Skeletal muscle satellite cell (primary cell): ENCODE measurements around the gene CLNK.
A peak's percentile ranks its signal among the peaks of the same experiment; 100 is the strongest.
"Not testable (repeated sequence)": the region's sequence is repeated elsewhere in the genome, so short reads cannot be mapped to it uniquely, and the experiment has no call there.

Experiments used
- H3K27me3 ChIP-seq: 2 replicates; pipeline ENCODE4 v1.7.0; 2013; ENCODE audit warnings: low read length; ENCODE audit not compliant: control insufficient read depth, insufficient read depth
- H3K36me3 ChIP-seq: 2 replicates; pipeline ENCODE4 v1.7.0; 2013; ENCODE audit warnings: mild to moderate bottlenecking, control low read depth, low read length; ENCODE audit not compliant: insufficient read depth
- H3K4me1 ChIP-seq: 2 replicates; pipeline ENCODE4 v1.7.0; 2013; ENCODE audit warnings: low read length; ENCODE audit not compliant: control insufficient read depth, insufficient read depth
- H3K4me2 ChIP-seq: 2 replicates; pipeline ENCODE4 v1.7.0; 2013; ENCODE audit warnings: mild to moderate bottlenecking, low read length
- H3K4me3 ChIP-seq: 2 replicates; pipeline ENCODE4 v1.7.0; 2013; ENCODE audit warnings: low read length
- H3K9ac ChIP-seq: 2 replicates; pipeline ENCODE4 v1.7.0; 2013; ENCODE audit warnings: mild to moderate bottlenecking, low read depth, low read length, moderate library complexity
- H3K9me3 ChIP-seq: replicated peaks from 2 replicates; pipeline ENCODE4 v1.7.0; 2013; ENCODE audit warnings: mild to moderate bottlenecking, control low read depth, low read length

CLNK gene

GRCh38 chr4:10587296-10587695 is 97.3 kb downstream of the CLNK start:
- H3K27me3 ChIP-seq = no peaks in the 10 kb centered on the region
- H3K36me3 ChIP-seq = no peaks in the 10 kb centered on the region
- no peaks in the 10 kb centered on the region for H3K9me3 ChIP-seq
- H3K4me1 ChIP-seq = peaks cover 21% of the 10 kb centered on the region
- no peak overlapping the region for H3K4me2 ChIP-seq
- H3K9ac ChIP-seq = no peak overlapping the region
- no peak overlapping the region for H3K4me3 ChIP-seq

- no peaks in the 10 kb centered on the region for H3K9me3 ChIP-seq
- H3K4me1 ChIP-seq = peaks cover 8% of the 10 kb centered on the region
- peaks cover 1% of the 10 kb centered on the region for H3K27me3 ChIP-seq
- H3K9ac ChIP-seq = no peak overlapping the region
- H3K4me2 ChIP-seq = peak overlapping the region; percentile 71
- no peaks in the 10 kb centered on the region for H3K36me3 ChIP-seq
- H3K4me3 ChIP-seq = peak overlapping the region; percentile 50
Observed at GRCh38 chr4:10584042-10584441, 100.5 kb downstream of the CLNK start.

GRCh38 chr4:10582951-10583350 is 101.6 kb downstream of the CLNK start:
- H3K27me3 ChIP-seq = peaks cover 7% of the 10 kb centered on the region
- H3K36me3 ChIP-seq = no peaks in the 10 kb centered on the region
- H3K4me2 ChIP-seq = no peak overlapping the region
- no peak overlapping the region for H3K4me3 ChIP-seq
- H3K9me3 ChIP-seq = no peaks in the 10 kb centered on the region
- no peak overlapping the region for H3K9ac ChIP-seq
- peaks cover 8% of the 10 kb centered on the region for H3K4me1 ChIP-seq

GRCh38 chr4:10582059-10582686 is 102.4 kb downstream of the CLNK start:
- H3K4me1 ChIP-seq = peaks cover 8% of the 10 kb centered on the region
- H3K4me2 ChIP-seq = no peak overlapping the region
- H3K4me3 ChIP-seq = no peak overlapping the region
- peaks cover 11% of the 10 kb centered on the region for H3K27me3 ChIP-seq
- H3K9ac ChIP-seq = no peak overlapping the region
- H3K36me3 ChIP-seq = no peaks in the 10 kb centered on the region
- no peaks in the 10 kb centered on the region for H3K9me3 ChIP-seq

- Histone ChIP-seq H3K9me3 (no peaks in the 10 kb centered on the region), H3K4me2 (no peak overlapping the region), H3K4me1 (peaks cover 8% of the 10 kb centered on the region), H3K9ac (no peak overlapping the region), H3K36me3 (no peaks in the 10 kb centered on the region), H3K27me3 (peaks cover 20% of the 10 kb centered on the region), H3K4me3 (no peak overlapping the region)
Observed at GRCh38 chr4:10581022-10581421, 103.5 kb downstream of the CLNK start.

GRCh38 chr4:10579648-10580047 is 104.9 kb downstream of the CLNK start:
- Histone ChIP-seq H3K27me3 (peaks cover 26% of the 10 kb centered on the region), H3K9me3 (no peaks in the 10 kb centered on the region), H3K4me2 (no peak overlapping the region), H3K4me3 (no peak overlapping the region), H3K9ac (no peak overlapping the region), H3K4me1 (peaks cover 8% of the 10 kb centered on the region), H3K36me3 (no peaks in the 10 kb centered on the region)

GRCh38 chr4:10577508-10578426 is 106.8 kb downstream of the CLNK start:
- Histone ChIP-seq H3K9ac (no peak overlapping the region), H3K4me2 (no peak overlapping the region), H3K36me3 (no peaks in the 10 kb centered on the region), H3K4me1 (no peaks in the 10 kb centered on the region), H3K9me3 (no peaks in the 10 kb centered on the region), H3K4me3 (no peak overlapping the region), H3K27me3 (peaks cover 37% of the 10 kb centered on the region)

- Histone ChIP-seq H3K9me3 (no peaks in the 10 kb centered on the region), H3K36me3 (no peaks in the 10 kb centered on the region), H3K9ac (no peak overlapping the region), H3K4me1 (no peaks in the 10 kb centered on the region), H3K4me3 (no peak overlapping the region), H3K4me2 (no peak overlapping the region), H3K27me3 (peaks cover 40% of the 10 kb centered on the region)
Observed at GRCh38 chr4:10577018-10577417, 107.5 kb downstream of the CLNK start.

GRCh38 chr4:10576236-10576635 is 108.3 kb downstream of the CLNK start:
- Histone ChIP-seq H3K4me1 (no peaks in the 10 kb centered on the region), H3K4me3 (no peak overlapping the region), H3K9me3 (no peaks in the 10 kb centered on the region), H3K27me3 (peaks cover 45% of the 10 kb centered on the region), H3K36me3 (no peaks in the 10 kb centered on the region), H3K9ac (no peak overlapping the region), H3K4me2 (no peak overlapping the region)

GRCh38 chr4:10575414-10575813 is 109.2 kb downstream of the CLNK start:
- no peak overlapping the region for H3K9ac ChIP-seq
- H3K9me3 ChIP-seq = no peaks in the 10 kb centered on the region
- H3K4me1 ChIP-seq = no peaks in the 10 kb centered on the region
- H3K4me3 ChIP-seq = no peak overlapping the region
- peaks cover 45% of the 10 kb centered on the region for H3K27me3 ChIP-seq
- no peak overlapping the region for H3K4me2 ChIP-seq
- H3K36me3 ChIP-seq = no peaks in the 10 kb centered on the region

GRCh38 chr4:10574553-10574952 is 110.0 kb downstream of the CLNK start:
- not testable (repeated sequence) for H3K4me1 ChIP-seq, H3K4me3 ChIP-seq, H3K36me3 ChIP-seq, H3K9me3 ChIP-seq, H3K9ac ChIP-seq, H3K4me2 ChIP-seq
- peaks cover 47% of the 10 kb centered on the region for H3K27me3 ChIP-seq

- no peaks in the 10 kb centered on the region for H3K36me3 ChIP-seq
- H3K9me3 ChIP-seq = no peaks in the 10 kb centered on the region
- peaks cover 50% of the 10 kb centered on the region for H3K27me3 ChIP-seq
- H3K4me1 ChIP-seq = no peaks in the 10 kb centered on the region
- H3K9ac ChIP-seq = no peak overlapping the region
- no peak overlapping the region for H3K4me2 ChIP-seq
- H3K4me3 ChIP-seq = no peak overlapping the region
Observed at GRCh38 chr4:10571909-10572308, 112.7 kb downstream of the CLNK start.
